ENCODE measurements around the gene PCDHB14. TPM values are rescaled to one million over a fixed set of nuclear protein-coding genes. Genes with fewer than 3 reads are reported as not detected.
"Not testable (repeated sequence)": the region's sequence is repeated elsewhere in the genome, so short reads cannot be mapped to it uniquely, and the experiment has no call there.

PCDHB14 gene
- total and polyA plus RNA-seq, 12 donors = 1.7 to 7.7 (median 3.6) TPM

DNA sequence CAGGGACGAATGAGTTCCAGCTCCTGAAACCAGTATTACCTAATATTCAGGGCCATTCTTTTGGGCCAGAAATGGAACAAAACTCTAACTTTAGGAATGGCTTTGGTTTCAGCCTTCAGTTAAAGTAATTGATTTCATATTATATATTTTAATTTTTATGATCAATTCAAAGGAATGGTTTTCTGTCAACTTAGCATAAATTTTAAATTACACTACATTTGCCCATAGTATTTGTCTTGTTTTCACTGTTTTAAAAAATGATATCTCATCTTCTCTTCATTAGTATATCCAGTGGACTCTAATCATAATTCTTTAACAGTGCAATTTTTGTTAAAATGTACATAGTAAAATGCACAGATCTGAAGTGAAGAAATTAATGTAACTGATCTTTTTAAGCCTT is 42.8 kb upstream of the PCDHB14 start:
- Histone ChIP-seq H3K27me3 (peaks cover 5% of the 10 kb centered on the region), H3K4me3 (no peak overlapping the region), H3K4me1 (replicated peaks in 1 of 2) (no peaks in the 10 kb centered on the region), H3K36me3 (replicated peaks in 1 of 2) (no peaks in the 10 kb centered on the region), H3K27ac (no peak overlapping the region), H3K9me3 (replicated peaks in 1 of 3) (peaks cover 0 to 12% (median under 1%) of the 10 kb centered on the region in 3 donors)
- TF ChIP-seq, protein P1, sequence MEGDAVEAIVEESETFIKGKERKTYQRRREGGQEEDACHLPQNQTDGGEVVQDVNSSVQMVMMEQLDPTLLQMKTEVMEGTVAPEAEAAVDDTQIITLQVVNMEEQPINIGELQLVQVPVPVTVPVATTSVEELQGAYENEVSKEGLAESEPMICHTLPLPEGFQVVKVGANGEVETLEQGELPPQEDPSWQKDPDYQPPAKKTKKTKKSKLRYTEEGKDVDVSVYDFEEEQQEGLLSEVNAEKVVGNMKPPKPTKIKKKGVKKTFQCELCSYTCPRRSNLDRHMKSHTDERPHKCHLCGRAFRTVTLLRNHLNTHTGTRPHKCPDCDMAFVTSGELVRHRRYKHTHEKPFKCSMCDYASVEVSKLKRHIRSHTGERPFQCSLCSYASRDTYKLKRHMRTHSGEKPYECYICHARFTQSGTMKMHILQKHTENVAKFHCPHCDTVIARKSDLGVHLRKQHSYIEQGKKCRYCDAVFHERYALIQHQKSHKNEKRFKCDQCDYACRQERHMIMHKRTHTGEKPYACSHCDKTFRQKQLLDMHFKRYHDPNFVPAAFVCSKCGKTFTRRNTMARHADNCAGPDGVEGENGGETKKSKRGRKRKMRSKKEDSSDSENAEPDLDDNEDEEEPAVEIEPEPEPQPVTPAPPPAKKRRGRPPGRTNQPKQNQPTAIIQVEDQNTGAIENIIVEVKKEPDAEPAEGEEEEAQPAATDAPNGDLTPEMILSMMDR (IDR thresholded peaks at IDR 0.05) = no peak
- no peak for TF ChIP-seq POLR2A (IDR thresholded peaks at IDR 0.05)
- WGBS, 4 donors = 13 to 43% (median 35%) methylated on average over 1 of the region's 1 CpG
- intact Hi-C loops (cut with DNase I) = no loop called here
- DNase-seq = no peak

DNA sequence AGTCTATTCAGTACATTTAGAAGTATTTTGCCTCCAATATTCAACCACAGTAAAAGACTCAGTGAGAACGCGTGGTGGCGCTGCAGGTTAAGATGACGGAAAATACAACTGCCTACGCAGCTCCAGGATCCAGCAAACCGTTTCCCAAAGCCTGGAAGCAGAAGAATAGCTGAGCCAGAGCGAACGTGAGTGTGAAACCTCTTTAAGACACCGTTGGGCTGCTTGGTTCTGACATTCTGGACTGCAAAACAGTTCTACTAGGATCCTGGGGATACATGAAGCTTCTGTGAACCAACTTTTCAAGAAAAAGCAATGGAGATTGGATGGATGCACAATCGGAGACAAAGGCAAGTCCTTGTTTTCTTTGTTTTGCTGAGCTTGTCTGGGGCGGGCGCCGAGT is 40.9 kb upstream of the PCDHB14 start, which contains the start of gene PCDHB16:
PCDHB16 (plus strand) TSS at position 140 of the 400 bp plus-strand sequence; CDS start at position 313, 173 bp downstream.
- WGBS, 4 donors = 7 to 15% (median 10%) methylated on average over 13 of the region's 13 CpGs
- Histone ChIP-seq H3K4me1 (replicated peaks in 1 of 2) (no peaks in the 10 kb centered on the region), H3K27me3 (peaks cover 4% of the 10 kb centered on the region), H3K36me3 (replicated peaks in 1 of 2) (no peaks in the 10 kb centered on the region), H3K27ac (no peak within 1 kb of the TSS), H3K4me3 (no peak within 1 kb of the TSS), H3K9me3 (replicated peaks in 1 of 3) (no peaks in the 10 kb centered on the region)
- no peak for TF ChIP-seq POLR2A (IDR thresholded peaks at IDR 0.05)
- TF ChIP-seq, protein P1 (IDR thresholded peaks at IDR 0.05) = peak in 2 of 6 experiments; percentile 16 to 32
- intact Hi-C loops (cut with DNase I) = no loop called here
- peak in 3 of 7 donors; percentile 23 to 66 (median 29) for DNase-seq

DNA sequence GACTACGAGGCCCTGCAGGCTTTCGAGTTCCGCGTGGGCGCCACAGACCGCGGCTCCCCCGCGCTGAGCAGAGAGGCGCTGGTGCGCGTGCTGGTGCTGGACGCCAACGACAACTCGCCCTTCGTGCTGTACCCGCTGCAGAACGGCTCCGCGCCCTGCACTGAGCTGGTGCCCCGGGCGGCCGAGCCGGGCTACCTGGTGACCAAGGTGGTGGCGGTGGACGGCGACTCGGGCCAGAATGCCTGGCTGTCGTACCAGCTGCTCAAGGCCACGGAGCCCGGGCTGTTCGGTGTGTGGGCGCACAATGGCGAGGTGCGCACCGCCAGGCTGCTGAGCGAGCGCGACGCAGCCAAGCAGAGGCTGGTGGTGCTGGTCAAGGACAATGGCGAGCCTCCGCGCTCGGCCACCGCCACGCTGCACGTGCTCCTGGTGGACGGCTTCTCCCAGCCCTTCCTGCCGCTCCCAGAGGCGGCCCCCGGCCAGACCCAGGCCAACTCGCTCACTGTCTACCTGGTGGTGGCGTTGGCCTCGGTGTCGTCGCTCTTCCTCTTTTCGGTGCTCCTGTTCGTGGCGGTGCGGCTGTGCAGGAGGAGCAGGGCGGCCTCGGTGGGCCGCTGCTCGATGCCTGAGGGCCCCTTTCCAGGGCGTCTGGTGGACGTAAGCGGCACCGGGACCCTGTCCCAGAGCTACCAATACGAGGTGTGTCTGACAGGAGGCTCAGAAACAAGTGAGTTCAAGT is 38.9 kb upstream of the PCDHB14 start:
- intact Hi-C loops (cut with DNase I); H3K27me3 ChIP-seq: not testable (repeated sequence)
- WGBS, 4 donors = 27 to 57% (median 42%) methylated on average over 6 to 49 of the region's 69 CpGs

DNA sequence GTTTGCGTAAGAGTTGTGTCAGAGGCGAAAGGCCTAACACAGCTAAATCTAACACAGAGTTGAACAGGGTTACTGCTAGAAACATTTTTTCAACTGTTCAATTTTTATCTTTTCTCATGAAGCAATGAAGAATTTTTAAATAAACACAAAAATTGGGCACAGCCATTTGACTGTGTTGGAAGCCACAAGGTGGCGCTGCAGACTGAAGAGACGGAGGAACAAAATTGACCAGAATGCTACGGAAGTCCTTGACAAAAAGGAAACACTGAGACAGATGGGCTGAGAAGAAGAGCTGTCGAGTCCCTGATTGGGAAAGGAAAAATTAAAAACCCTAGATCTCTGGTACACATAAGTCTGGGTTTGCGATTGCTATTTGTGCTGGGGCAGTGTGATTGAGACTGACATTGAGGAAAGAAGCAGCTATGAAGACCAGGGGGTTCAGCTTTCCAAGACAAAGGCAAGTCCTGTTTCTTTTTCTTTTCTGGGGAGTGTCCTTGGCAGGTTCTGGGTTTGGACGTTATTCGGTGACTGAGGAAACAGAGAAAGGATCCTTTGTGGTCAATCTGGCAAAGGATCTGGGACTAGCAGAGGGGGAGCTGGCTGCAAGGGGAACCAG is 36.1 kb upstream of the PCDHB14 start, which contains the start of gene PCDHB9:
PCDHB9 (plus strand) TSS at position 265 of the 616 bp plus-strand sequence; CDS start at position 423, 158 bp downstream.
- peak in 1 of 7 donors; percentile 3 for DNase-seq
- TF ChIP-seq, protein P1 (IDR thresholded peaks at IDR 0.05) = peak in 2 of 6 experiments; percentile 25 to 37
- no peak for TF ChIP-seq POLR2A (IDR thresholded peaks at IDR 0.05)
- Histone ChIP-seq H3K27me3 (peaks cover 4% of the 10 kb centered on the region), H3K4me3 (peak within 1 kb of the TSS in 1 of 4 donors; percentile 26), H3K36me3 (replicated peaks in 1 of 2) (no peaks in the 10 kb centered on the region), H3K9me3 (replicated peaks in 1 of 3) (peaks cover 0 to 9% (median 0%) of the 10 kb centered on the region in 3 donors), H3K4me1 (replicated peaks in 1 of 2) (no peaks in the 10 kb centered on the region), H3K27ac (no peak within 1 kb of the TSS)
- intact Hi-C loops (cut with DNase I) = no loop called here
- WGBS, 4 donors = 14 to 18% (median 15%) methylated on average over 7 to 9 of the region's 9 CpGs

More for the DNA sequence above, 38.9 kb upstream of the PCDHB14 start:
- not testable (repeated sequence) for H3K4me3 ChIP-seq; H3K27ac ChIP-seq; H3K9me3 ChIP-seq (replicated peaks in 1 of 3); H3K36me3 ChIP-seq (replicated peaks in 1 of 2); H3K4me1 ChIP-seq (replicated peaks in 1 of 2); DNase-seq

DNA sequence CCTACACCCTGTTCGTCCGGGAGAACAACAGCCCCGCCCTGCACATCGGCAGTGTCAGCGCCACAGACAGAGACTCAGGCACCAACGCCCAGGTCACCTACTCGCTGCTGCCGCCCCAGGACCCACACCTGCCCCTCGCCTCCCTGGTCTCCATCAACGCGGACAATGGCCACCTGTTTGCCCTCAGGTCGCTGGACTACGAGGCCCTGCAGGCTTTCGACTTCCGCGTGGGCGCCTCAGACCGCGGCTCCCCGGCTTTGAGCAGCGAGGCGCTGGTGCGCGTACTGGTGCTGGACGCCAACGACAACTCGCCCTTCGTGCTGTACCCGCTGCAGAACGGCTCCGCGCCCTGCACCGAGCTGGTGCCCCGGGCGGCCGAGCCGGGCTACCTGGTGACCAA is 34.5 kb upstream of the PCDHB14 start:
- H3K4me1 ChIP-seq (replicated peaks in 1 of 2); H3K4me3 ChIP-seq; H3K36me3 ChIP-seq (replicated peaks in 1 of 2); intact Hi-C loops (cut with DNase I); DNase-seq; H3K27ac ChIP-seq; H3K9me3 ChIP-seq (replicated peaks in 1 of 3); H3K27me3 ChIP-seq: not testable (repeated sequence)
- 25 to 60% (median 43%) methylated on average over 1 to 33 of the region's 37 CpGs for WGBS, 4 donors

DNA sequence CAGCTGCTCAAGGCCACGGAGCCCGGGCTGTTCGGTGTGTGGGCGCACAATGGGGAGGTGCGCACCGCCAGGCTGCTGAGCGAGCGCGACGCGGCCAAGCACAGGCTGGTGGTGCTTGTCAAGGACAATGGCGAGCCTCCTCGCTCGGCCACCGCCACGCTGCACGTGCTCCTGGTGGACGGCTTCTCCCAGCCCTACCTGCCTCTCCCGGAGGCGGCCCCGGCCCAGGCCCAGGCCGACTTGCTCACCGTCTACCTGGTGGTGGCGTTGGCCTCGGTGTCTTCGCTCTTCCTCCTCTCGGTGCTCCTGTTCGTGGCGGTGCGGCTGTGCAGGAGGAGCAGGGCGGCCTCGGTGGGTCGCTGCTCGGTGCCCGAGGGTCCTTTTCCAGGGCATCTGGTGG is 34.0 kb upstream of the PCDHB14 start:
- WGBS, 4 donors = 18 to 25% (median 24%) methylated on average over 8 to 25 of the region's 35 CpGs; no CpG with 5 or more reads in 1 of the 4 donors
- H3K9me3 ChIP-seq (replicated peaks in 1 of 3); DNase-seq; H3K27me3 ChIP-seq; H3K4me1 ChIP-seq (replicated peaks in 1 of 2); intact Hi-C loops (cut with DNase I); H3K36me3 ChIP-seq (replicated peaks in 1 of 2); H3K4me3 ChIP-seq; H3K27ac ChIP-seq: not testable (repeated sequence)

Data from adrenal gland (tissue), 12 donors.